GM23248 (cell line): ENCODE results near the gene CACNA1B. TPM values are rescaled to one million over a fixed set of nuclear protein-coding genes. Genes with fewer than 3 reads are reported as not detected.
"Not testable (repeated sequence)": the region's sequence is repeated elsewhere in the genome, so short reads cannot be mapped to it uniquely, and the experiment has no call there.

Experiments
- DNase-seq: peaks from one replicate; pipeline ENCODE4 v3.0.0-alpha.2; 2015
- H2AFZ ChIP-seq: fragments of 200-600 bp; sonication (generic); 2 replicates; pipeline ENCODE4 v1.6.1; 2016; ENCODE audit warnings: antibody characterized with exemption
- H3F3A ChIP-seq: fragments of 200-600 bp; sonication (generic); 2 replicates; pipeline ENCODE4 v1.6.1; 2016; ENCODE audit warnings: mild to moderate bottlenecking, antibody characterized with exemption, mixed run types; ENCODE audit not compliant: insufficient read depth
- H3K27ac ChIP-seq: fragments of 200-600 bp; sonication (generic); 2 replicates; pipeline ENCODE4 v1.5.1; 2016; ENCODE audit warnings: mild to moderate bottlenecking
- H3K27me3 ChIP-seq: fragments of 200-600 bp; sonication (generic); replicated peaks from 2 replicates; pipeline ENCODE4 v1.6.1; 2016; ENCODE audit warnings: mild to moderate bottlenecking; ENCODE audit not compliant: insufficient read depth
- H3K36me3 ChIP-seq: fragments of 200-600 bp; sonication (generic); 2 replicates; pipeline ENCODE4 v1.6.1; 2016; ENCODE audit warnings: low read depth, mild to moderate bottlenecking
- H3K4me1 ChIP-seq: fragments of 200-600 bp; sonication (generic); 2 replicates; pipeline ENCODE4 v1.6.1; 2016; ENCODE audit warnings: mild to moderate bottlenecking; ENCODE audit not compliant: insufficient read depth
- H3K4me2 ChIP-seq: fragments of 200-600 bp; sonication (generic); one replicate; pipeline ENCODE4 v1.6.1; 2016; ENCODE audit warnings: mild to moderate bottlenecking; ENCODE audit not compliant: unreplicated experiment
- H3K4me3 ChIP-seq: fragments of 200-600 bp; sonication (generic); 2 replicates; pipeline ENCODE4 v1.5.1; 2016; ENCODE audit warnings: mild to moderate bottlenecking
- H3K79me2 ChIP-seq: fragments of 200-600 bp; sonication (generic); 2 replicates; pipeline ENCODE4 v1.6.1; 2016; ENCODE audit warnings: mild to moderate bottlenecking; ENCODE audit not compliant: insufficient read depth
- H3K9ac ChIP-seq: fragments of 200-600 bp; sonication (generic); 2 replicates; pipeline ENCODE4 v1.6.1; 2016; ENCODE audit warnings: mild to moderate bottlenecking
- H3K9me2 ChIP-seq: fragments of 200-600 bp; sonication (generic); 2 replicates; pipeline ENCODE4 v1.6.1; 2016; ENCODE audit warnings: mixed run types, mild to moderate bottlenecking, moderate library complexity; ENCODE audit not compliant: insufficient read depth
- H3K9me3 ChIP-seq: fragments of 200-600 bp; sonication (generic); one replicate; pipeline ENCODE4 v1.6.1; 2017; ENCODE audit warnings: low read depth
- H4K20me1 ChIP-seq: fragments of 200-600 bp; sonication (generic); 2 replicates; pipeline ENCODE4 v1.6.0; 2016; ENCODE audit not compliant: insufficient read depth
- EZH2 ChIP-seq: fragments of 200-600 bp; sonication (generic); IDR thresholded peaks from 2 replicates; pipeline ENCODE4 v1.6.1; 2018; ENCODE audit warnings: antibody characterized with exemption, mild to moderate bottlenecking; ENCODE audit not compliant: insufficient read depth, poor library complexity, severe bottlenecking
- EZH2phosphoT487 ChIP-seq: fragments of 200-600 bp; sonication (generic); IDR thresholded peaks from 2 replicates; pipeline ENCODE4 v1.6.1; 2018; ENCODE audit warnings: antibody characterized with exemption, moderate library complexity, mild to moderate bottlenecking, low read depth; ENCODE audit not compliant: insufficient read depth
- WGBS, 2 experiments: methylation state at CpG; one replicate each; pipeline ENCODE4 v1.1.6; 2015 to 2017; ENCODE audit warnings: low lambda C conversion rate in 2 of 2, low coverage in 1 of 2; ENCODE audit errors: missing lambda C conversion rate in 2 of 2; 5-methylcytosine and 5-hydroxymethylcytosine counted together
- in situ Hi-C: fragments of 300-500 bp; cut with MboI; formaldehyde crosslinking; loops from 2 replicates; pipeline ENCODE4 v1.15.0; 2020
- polyA plus RNA-seq: library from polyadenylated mRNA; unstranded; fragments of >200 nt; fragmentation: Nextera tagmentation; extraction: Ambion mirVana; gene quantifications from 2 replicates; pipeline ENCODE4 v1.2.1, GENCODE V29; 2016
- total RNA-seq: library from RNA; depleted of rRNA; stranded (reverse); fragments of >200 nt; shearing (Covaris generic); gene quantifications from 2 replicates; pipeline ENCODE4 v1.2.3, GENCODE V29; 2014

Gene CACNA1B
- total and polyA plus RNA-seq, 2 experiments from 2014 or later = not detected

GRCh38 chr9:138112090-138112748 lies 234.6 kb downstream of the CACNA1B start:
- TF ChIP-seq EZH2 (no peak), EZH2phosphoT487 (no peak)
- H3K4me2 ChIP-seq = no peak overlapping the region
- no peaks in the 10 kb centered on the region for H3F3A ChIP-seq
- H3K27ac ChIP-seq = no peak overlapping the region
- H3K4me3 ChIP-seq = no peak overlapping the region
- in situ Hi-C loops = no loop called here
- no peaks in the 10 kb centered on the region for H3K36me3 ChIP-seq
- WGBS, 2 experiments = 43 to 51% methylated on average over 16 of the region's 16 CpGs
- H3K79me2 ChIP-seq = no peaks in the 10 kb centered on the region
- H3K4me1 ChIP-seq = no peaks in the 10 kb centered on the region
- H3K9me2 ChIP-seq = no peaks in the 10 kb centered on the region
- H3K9me3 ChIP-seq = no peaks in the 10 kb centered on the region
- no peak overlapping the region for H3K9ac ChIP-seq
- H4K20me1 ChIP-seq = no peaks in the 10 kb centered on the region
- no peaks in the 10 kb centered on the region for H3K27me3 ChIP-seq
- H2AFZ ChIP-seq = no peak overlapping the region
- no peak for DNase-seq

DNA sequence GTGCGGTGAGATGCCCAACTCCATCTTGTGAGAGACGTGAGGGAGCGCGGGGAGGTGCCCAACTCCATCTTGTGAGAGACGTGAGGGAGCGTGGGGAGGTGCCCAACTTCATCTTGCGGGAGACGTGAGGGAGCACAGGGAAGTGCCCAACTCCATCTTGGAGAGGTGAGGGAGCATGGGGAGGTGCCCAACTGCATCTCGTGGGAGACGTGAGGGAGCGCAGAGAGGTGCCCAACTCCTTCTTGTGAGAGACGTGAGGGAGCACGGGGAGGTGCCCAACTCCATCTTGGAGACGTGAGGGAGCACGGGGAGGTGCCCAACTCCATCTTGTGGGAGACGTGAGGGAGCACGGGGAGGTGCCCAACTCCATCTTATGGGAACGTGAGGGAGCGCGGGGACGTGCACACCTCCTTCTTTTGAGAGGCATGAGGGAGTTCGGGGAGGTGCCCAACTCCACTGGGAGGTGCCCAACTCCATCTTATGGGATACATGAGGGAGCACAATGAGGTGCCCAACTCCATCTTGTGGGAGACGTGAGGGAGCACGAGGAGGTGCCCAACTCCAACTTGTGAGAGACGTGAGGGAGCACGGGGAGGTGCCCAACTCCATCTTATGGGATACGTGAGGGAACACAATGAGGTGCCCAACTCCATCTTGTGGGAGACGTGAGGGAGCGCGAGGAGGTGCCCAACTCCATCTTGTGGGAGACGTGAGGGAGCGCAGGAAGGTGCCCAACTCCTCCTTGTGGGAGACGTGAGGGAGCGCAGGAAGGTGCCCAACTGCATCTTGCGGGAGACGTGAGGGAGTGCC lies 235.4 kb downstream of the CACNA1B start:
- H3K9me3 ChIP-seq = no peaks in the 10 kb centered on the region
- H3K4me2 ChIP-seq = no peak overlapping the region
- in situ Hi-C loops = no loop called here
- no peak overlapping the region for H3K27ac ChIP-seq
- H3K79me2 ChIP-seq = no peaks in the 10 kb centered on the region
- WGBS, 2 experiments = 62 to 68% methylated on average over 16 to 36 of the region's 36 CpGs
- H3F3A ChIP-seq = no peaks in the 10 kb centered on the region
- H3K4me3 ChIP-seq = no peak overlapping the region
- no peaks in the 10 kb centered on the region for H3K27me3 ChIP-seq
- TF ChIP-seq EZH2phosphoT487 = no peak
- no peaks in the 10 kb centered on the region for H3K36me3 ChIP-seq
- no peaks in the 10 kb centered on the region for H3K9me2 ChIP-seq
- H3K4me1 ChIP-seq = no peaks in the 10 kb centered on the region
- no peak for DNase-seq
- H2AFZ ChIP-seq = no peak overlapping the region
- H3K9ac ChIP-seq = no peak overlapping the region
- H4K20me1 ChIP-seq = no peaks in the 10 kb centered on the region

DNA sequence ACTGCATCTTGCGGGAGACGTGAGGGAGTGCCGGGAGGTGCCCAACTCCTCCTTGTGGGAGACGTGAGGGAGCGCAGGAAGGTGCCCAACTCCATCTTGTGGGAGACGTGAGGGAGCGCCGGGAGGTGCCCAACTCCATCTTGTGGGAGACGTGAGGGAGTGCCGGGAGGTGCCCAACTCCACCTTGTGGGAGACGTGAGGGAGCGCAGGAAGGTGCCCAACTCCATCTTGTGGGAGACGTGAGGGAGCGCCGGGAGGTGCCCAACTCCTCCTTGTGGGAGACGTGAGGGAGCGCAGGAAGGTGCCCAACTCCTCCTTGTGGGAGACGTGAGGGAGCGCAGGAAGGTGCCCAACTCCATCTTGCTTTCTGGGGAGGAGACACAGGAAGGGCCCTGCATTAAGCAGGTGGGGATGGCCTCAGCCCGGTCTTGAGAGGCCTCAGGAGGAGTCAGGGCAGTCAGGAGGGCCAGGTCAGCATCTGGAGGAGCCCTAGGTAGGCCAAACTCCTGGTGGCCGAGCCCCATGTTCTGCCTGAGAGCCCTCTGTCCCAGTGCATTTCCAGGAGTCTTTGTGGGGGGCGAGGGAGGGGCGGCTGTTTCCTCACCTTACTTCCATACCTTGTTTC lies 236.2 kb downstream of the CACNA1B start:
- H3K4me2 ChIP-seq, H3K36me3 ChIP-seq, H3K4me3 ChIP-seq, H3F3A ChIP-seq, H3K9ac ChIP-seq, H3K27ac ChIP-seq, H3K9me3 ChIP-seq, H4K20me1 ChIP-seq, H3K27me3 ChIP-seq, H3K79me2 ChIP-seq, H3K9me2 ChIP-seq, H3K4me1 ChIP-seq, in situ Hi-C loops, DNase-seq, H2AFZ ChIP-seq: not testable (repeated sequence)
- WGBS, 2 experiments = 46 to 53% methylated on average over 8 to 23 of the region's 23 CpGs

DNA sequence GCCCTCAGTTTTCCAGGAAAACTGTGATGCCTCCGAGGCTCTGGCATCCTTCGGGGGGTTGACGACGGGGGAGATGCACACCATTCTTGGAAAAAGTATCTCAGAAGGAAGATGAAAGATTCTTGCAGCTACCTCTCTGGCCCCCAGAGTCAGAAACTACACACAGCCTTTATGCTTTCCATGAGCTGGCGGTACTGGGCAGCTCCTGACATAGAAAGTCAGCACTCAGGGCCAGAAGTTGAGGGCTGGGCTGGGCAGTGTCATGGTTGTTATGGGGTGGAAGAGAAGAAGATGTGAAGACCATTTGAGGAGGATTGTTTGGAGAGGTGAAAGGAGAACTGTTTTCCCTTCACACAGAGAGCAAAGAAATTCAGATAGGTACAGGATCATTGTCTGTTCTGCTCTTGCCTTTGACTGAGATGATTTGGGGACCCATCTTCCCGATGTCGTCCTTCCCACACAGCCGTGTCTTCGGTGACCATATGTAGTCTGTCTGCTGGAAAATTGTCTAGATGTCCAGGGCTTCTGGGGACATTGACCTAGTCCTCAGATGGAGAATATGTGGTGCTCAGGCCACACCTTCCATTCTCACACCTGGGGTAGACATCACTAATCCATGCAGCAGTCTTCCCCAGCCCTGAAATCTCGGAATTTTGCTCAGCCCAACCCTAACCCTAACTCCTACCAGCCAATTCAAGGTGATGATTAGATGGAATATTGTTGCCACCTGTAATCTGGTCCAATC lies 237.1 kb downstream of the CACNA1B start:
- H3K27ac ChIP-seq = no peak overlapping the region
- no peaks in the 10 kb centered on the region for H3K4me1 ChIP-seq
- no peak for DNase-seq
- WGBS, 2 experiments = 29 to 36% methylated on average over 10 of the region's 10 CpGs
- H3F3A ChIP-seq = no peaks in the 10 kb centered on the region
- H3K9me2 ChIP-seq = no peaks in the 10 kb centered on the region
- no peaks in the 10 kb centered on the region for H4K20me1 ChIP-seq
- H3K79me2 ChIP-seq = no peaks in the 10 kb centered on the region
- in situ Hi-C loops = no loop called here
- H3K9ac ChIP-seq = no peak overlapping the region
- TF ChIP-seq EZH2phosphoT487 = no peak
- no peak for TF ChIP-seq EZH2
- H3K36me3 ChIP-seq = no peaks in the 10 kb centered on the region
- H3K4me2 ChIP-seq = no peak overlapping the region
- no peaks in the 10 kb centered on the region for H3K27me3 ChIP-seq
- no peak overlapping the region for H2AFZ ChIP-seq
- H3K9me3 ChIP-seq = no peaks in the 10 kb centered on the region
- H3K4me3 ChIP-seq = no peak overlapping the region
